Measurements from ENCODE around the gene L3MBTL2. TPM values are rescaled to one million over a fixed set of nuclear protein-coding genes. Genes with fewer than 3 reads are reported as not detected.

L3MBTL2 gene
- total and polyA plus RNA-seq, 9 of the 15 experiments (the other 6 are each of a cell fraction or from before 2014, with no cell fraction given), result 10.3 to 23.1 (median 18.6) TPM

GRCh38 chr22:41197038-41197972 is 7.8 kb upstream of the L3MBTL2 start (continued):
- no peak for TF ChIP-seq CCNT2 (IDR thresholded peaks at IDR 0.05; ENCODE audit: borderline replicate concordance, extremely low read depth, insufficient read length, low read depth, low read length)
- TF ChIP-seq SMARCA4 (IDR thresholded peaks at IDR 0.05), result no peak
- TF ChIP-seq TEAD4 (IDR thresholded peaks at IDR 0.05; ENCODE audit: low read length), result no peak
- no peak for TF ChIP-seq TEAD4 (CRISPR knock-in tag; IDR thresholded peaks at IDR 0.05; ENCODE audit: borderline replicate concordance)
- TF ChIP-seq PTBP1 (IDR thresholded peaks at IDR 0.05; ENCODE audit: low read depth, low read length), result no peak
- peak; percentile 93 for TF ChIP-seq USF2 (CRISPR knock-in tag; IDR thresholded peaks at IDR 0.05)
- TF ChIP-seq TEAD2 (tag; IDR thresholded peaks at IDR 0.05), result no peak
- TF ChIP-seq POLR2G (IDR thresholded peaks at IDR 0.05; ENCODE audit: low read depth, low read length), result peak; percentile 34; the same call in 1 of the 2 replicates
- TF ChIP-seq NR4A1 (CRISPR knock-in tag; IDR thresholded peaks at IDR 0.05), result no peak
- no peak for TF ChIP-seq NR4A1 (tag; IDR thresholded peaks at IDR 0.05)
- peak; percentile 47 for TF ChIP-seq CBFA2T2 (conservative IDR thresholded peaks at IDR 0.05)
- no peak for TF ChIP-seq CBX3 (IDR thresholded peaks at IDR 0.05; ENCODE audit: borderline replicate concordance in 1 of 2, low read length in 2 of 2)
- no peak for TF ChIP-seq U2AF2 (optimal IDR thresholded peaks at IDR 0.05; ENCODE audit: low read depth, low read length)
- TF ChIP-seq CEBPZ (IDR thresholded peaks at IDR 0.05; ENCODE audit: borderline replicate concordance, low read depth, low read length), result no peak
- TF ChIP-seq E2F4 (CRISPR knock-in tag; IDR thresholded peaks at IDR 0.05; ENCODE audit: low read depth), result peak; percentile 68
- no peak for TF ChIP-seq POU5F1 (IDR thresholded peaks at IDR 0.05; ENCODE audit: borderline replicate concordance, low read depth, low read length, partially characterized antibody)
- no peak for TF ChIP-seq IRF9 (tag; IDR thresholded peaks at IDR 0.05)
- no peak for TF ChIP-seq EP300 (IDR thresholded peaks at IDR 0.05; ENCODE audit: low read length)
- TF ChIP-seq USF1 (CRISPR knock-in tag; IDR thresholded peaks at IDR 0.05), result peak; percentile 90
- no peak for TF ChIP-seq SETDB1 (IDR thresholded peaks at IDR 0.05; ENCODE audit: low read length)

Measured in K562 (cell line).